Uterus (tissue), 4 donors: ENCODE data around the gene AGPAT4. TPM values are rescaled to one million over a fixed set of nuclear protein-coding genes. Genes with fewer than 3 reads are reported as not detected.

Experiments used
- DNase-seq, 2 donors: peaks; one replicate each; pipeline ENCODE4 v3.0.0-alpha.2; 2019 to 2020
- H3K27ac ChIP-seq, 2 donors: fragments of 200-600 bp; sonication (generic); 1 replicate in 1 of 2; 2 replicates in 1 of 2; pipeline ENCODE4 v1.5.1; 2016 to 2018
- H3K27me3 ChIP-seq, 2 donors: fragments of 200-600 bp; sonication (generic); one replicate each; pipeline ENCODE4 v1.5.1; 2018 to 2019; ENCODE audit warnings: control low read depth in 1 of 2
- H3K36me3 ChIP-seq, 2 donors: fragments of 200-600 bp; sonication (generic); one replicate each; pipeline ENCODE4 v1.5.1; 2019; ENCODE audit warnings: control low read depth in 1 of 2
- H3K4me1 ChIP-seq, 2 donors: fragments of 200-600 bp; sonication (generic); one replicate each; pipeline ENCODE4 v1.5.1; 2018 to 2019; ENCODE audit warnings: control low read depth in 1 of 2
- H3K4me3 ChIP-seq, 2 donors: fragments of 200-600 bp; sonication (generic); 1 replicate in 1 of 2; 2 replicates in 1 of 2; pipeline ENCODE4 v1.5.1; 2018 to 2019; ENCODE audit warnings: mild to moderate bottlenecking in 1 of 2
- H3K9me3 ChIP-seq, 2 donors: fragments of 200-600 bp; sonication (generic); one replicate each; pipeline ENCODE4 v1.5.1; 2019; ENCODE audit warnings: control low read depth in 1 of 2
- CTCF ChIP-seq, 4 experiments: fragments of 200-600 bp in 2 of 4; fragments of 450-650 bp in 2 of 4; sonication (generic) in 2 of 4; IDR thresholded peaks; one replicate each; pipeline ENCODE4 v1.5.1; 2016 to 2019; ENCODE audit warnings: antibody characterized with exemption in 4 of 4, mild to moderate bottlenecking in 2 of 4, moderate library complexity in 1 of 4
- POLR2A ChIP-seq, 2 donors: fragments of 450-650 bp; IDR thresholded peaks; one replicate each; pipeline ENCODE4 v1.6.1; 2016; ENCODE audit warnings: antibody characterized with exemption in 2 of 2, mild to moderate bottlenecking in 1 of 2, moderate library complexity in 1 of 2
- intact Hi-C: fragments of 100-400 bp; cut with DNase I; formaldehyde crosslinking; loops from one replicate; pipeline ENCODE4 v1.15.1; 2023; ENCODE audit warnings: low total_unique reads
- total RNA-seq, 4 donors: library from RNA; depleted of rRNA in 3 of 4; stranded (reverse); fragments of >200 nt in 3 of 4; gene quantifications; one replicate each; pipeline versions ENCODE4 v1.1.0 to v1.2.4, GENCODE V29; 2014 to 2023
- donor health status: DM: yes; HTN: yes; CAD: no.

Gene AGPAT4
- total RNA-seq, 4 donors from 2014 or later: 2.9 to 18.1 (median 15.1) TPM

DNA sequence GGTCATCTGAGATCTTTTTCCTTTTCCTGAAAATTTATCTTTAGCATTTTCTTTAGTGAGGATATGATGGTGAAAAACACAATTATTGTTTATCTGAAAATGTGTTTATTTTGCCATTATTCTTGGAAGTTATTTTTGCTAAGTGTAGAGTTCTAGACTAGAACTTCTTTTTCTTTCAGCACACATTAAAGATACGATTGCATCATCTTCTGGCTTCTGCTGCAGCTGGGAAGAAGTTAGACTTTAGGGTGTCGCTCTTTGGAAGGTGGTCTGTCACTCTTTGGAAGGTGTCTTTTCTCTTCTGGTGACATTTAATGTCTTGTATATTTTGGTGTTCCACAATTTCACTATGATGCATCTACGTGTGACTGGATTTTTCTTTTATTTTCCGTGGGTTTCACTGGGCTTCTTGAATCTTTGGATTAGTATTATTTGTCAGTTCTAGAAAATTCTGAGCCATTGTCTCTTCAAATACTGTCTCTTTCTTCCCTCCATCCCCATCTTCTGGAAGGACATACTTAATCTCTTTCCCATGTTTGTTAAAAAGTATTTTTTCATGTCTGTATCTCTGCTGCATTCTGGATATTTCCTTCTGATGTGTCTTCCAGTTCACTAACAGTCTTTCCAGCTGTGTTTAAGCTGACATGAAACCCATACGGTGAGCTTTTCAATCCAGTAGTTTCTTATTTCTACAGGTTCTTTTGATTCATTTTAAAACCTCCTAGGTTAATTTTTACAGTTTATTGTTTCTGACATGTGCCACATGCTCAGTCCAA is 81.0 kb downstream of the AGPAT4 start:
- TF ChIP-seq POLR2A (IDR thresholded peaks at IDR 0.05) (no peak), CTCF (IDR thresholded peaks at IDR 0.05) (no peak)
- no peak for DNase-seq
- H3K9me3 ChIP-seq: no peaks in the 10 kb centered on the region
- H3K4me3 ChIP-seq: no peak overlapping the region
- intact Hi-C loops: no loop called here
- H3K36me3 ChIP-seq: no peaks in the 10 kb centered on the region
- no peaks in the 10 kb centered on the region for H3K27me3 ChIP-seq
- no peaks in the 10 kb centered on the region for H3K4me1 ChIP-seq
- no peak overlapping the region for H3K27ac ChIP-seq

DNA sequence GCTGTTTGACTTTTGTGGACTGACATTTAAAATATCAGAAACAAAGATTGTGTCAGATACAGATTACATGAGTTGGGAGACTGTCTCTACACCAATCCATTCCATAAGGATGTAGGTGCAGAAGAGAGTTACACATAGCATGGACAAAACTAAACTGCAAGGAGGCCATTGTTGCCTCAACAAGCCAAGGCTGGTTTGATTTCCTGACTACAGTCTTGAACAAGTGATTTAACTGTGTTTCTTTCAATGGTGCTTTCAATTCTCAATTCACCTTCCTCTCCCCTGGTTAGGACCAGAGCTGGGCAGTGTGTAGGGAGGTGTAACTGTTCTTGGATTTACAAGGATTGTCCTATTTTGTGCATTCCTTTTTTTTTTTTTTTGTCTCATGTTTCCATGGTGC is 82.2 kb downstream of the AGPAT4 start:
- Histone ChIP-seq H3K36me3 (no peaks in the 10 kb centered on the region), H3K27ac (no peak overlapping the region), H3K9me3 (no peaks in the 10 kb centered on the region), H3K4me1 (no peaks in the 10 kb centered on the region), H3K4me3 (no peak overlapping the region), H3K27me3 (no peaks in the 10 kb centered on the region)
- intact Hi-C loops: no loop called here
- TF ChIP-seq CTCF (IDR thresholded peaks at IDR 0.05): no peak
- no peak for TF ChIP-seq POLR2A (IDR thresholded peaks at IDR 0.05)
- DNase-seq: no peak

- no peak for TF ChIP-seq CTCF (IDR thresholded peaks at IDR 0.05)
- no peak for TF ChIP-seq POLR2A (IDR thresholded peaks at IDR 0.05)
- Histone ChIP-seq H3K4me1 (no peaks in the 10 kb centered on the region), H3K27me3 (no peaks in the 10 kb centered on the region), H3K9me3 (no peaks in the 10 kb centered on the region), H3K27ac (no peak overlapping the region), H3K36me3 (no peaks in the 10 kb centered on the region), H3K4me3 (no peak overlapping the region)
- no peak for DNase-seq
- intact Hi-C loops: no loop called here
Measured at GRCh38 chr6:161191007-161191406, 82.9 kb downstream of the AGPAT4 start.

- no peaks in the 10 kb centered on the region for H3K4me1 ChIP-seq
- H3K9me3 ChIP-seq: no peaks in the 10 kb centered on the region
- TF ChIP-seq CTCF (IDR thresholded peaks at IDR 0.05) (no peak), POLR2A (IDR thresholded peaks at IDR 0.05) (no peak)
- no peaks in the 10 kb centered on the region for H3K36me3 ChIP-seq
- no peak for DNase-seq
- no peak overlapping the region for H3K4me3 ChIP-seq
- no peaks in the 10 kb centered on the region for H3K27me3 ChIP-seq
- intact Hi-C loops: no loop called here
- H3K27ac ChIP-seq: no peak overlapping the region
Measured at GRCh38 chr6:161189891-161190290, 84.0 kb downstream of the AGPAT4 start.

DNA sequence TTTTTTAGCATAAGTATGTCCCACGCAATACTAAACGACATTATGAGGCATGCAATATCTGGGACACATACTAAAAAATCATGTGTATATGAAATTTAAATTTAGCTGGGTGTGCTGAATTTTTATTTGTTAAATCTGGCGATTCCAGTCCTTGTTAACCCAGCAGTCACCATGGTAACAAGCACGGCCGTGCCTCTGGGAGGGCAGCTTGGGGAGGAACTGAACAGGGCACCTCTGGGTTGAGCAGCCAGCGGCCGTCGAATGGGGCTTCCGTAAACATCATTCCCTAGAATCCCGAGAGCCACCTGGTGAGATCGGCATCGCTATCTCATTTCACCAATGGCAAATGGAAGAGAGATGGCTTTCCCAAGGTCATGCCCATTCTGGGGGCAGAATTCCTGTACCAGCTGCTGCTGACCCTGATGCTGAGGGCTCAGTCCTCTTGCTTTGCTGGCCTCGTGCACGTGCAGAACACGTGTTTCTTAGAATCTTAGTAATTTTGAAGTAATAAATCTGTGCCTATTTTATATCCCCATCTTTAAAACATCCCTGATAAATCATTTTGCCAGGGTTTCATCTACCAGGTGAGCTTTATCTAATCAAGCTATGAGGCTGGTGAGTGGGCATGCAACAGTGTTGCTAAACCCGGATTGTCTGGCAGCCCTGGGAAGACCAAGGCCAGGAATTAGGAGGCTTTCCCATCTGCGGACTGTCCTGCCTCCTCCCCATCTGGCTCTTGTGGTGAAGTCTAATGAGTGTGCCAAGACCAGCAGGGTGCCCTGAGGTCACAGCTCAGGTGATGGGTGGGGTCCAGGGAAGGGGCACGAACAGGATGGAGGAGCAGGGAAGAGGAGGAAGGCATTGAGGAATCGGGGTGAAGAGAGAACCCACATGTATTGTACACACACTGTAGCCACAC is 85.1 kb downstream of the AGPAT4 start:
- intact Hi-C loops: no loop called here
- Histone ChIP-seq H3K27me3 (no peaks in the 10 kb centered on the region), H3K27ac (no peak overlapping the region), H3K36me3 (no peaks in the 10 kb centered on the region), H3K9me3 (no peaks in the 10 kb centered on the region), H3K4me3 (no peak overlapping the region), H3K4me1 (no peaks in the 10 kb centered on the region)
- TF ChIP-seq POLR2A (IDR thresholded peaks at IDR 0.05) (no peak), CTCF (IDR thresholded peaks at IDR 0.05) (no peak)
- DNase-seq: no peak
